ENCODE data around the gene ESR1. TPM values are rescaled to one million over a fixed set of nuclear protein-coding genes. Genes with fewer than 3 reads are reported as not detected.

Gene ESR1
- polyA plus RNA-seq, 3 donors = 0.12 to 0.24 (median 0.23) TPM

- H3K27ac ChIP-seq (ENCODE audit: low read depth in 1 of 2, low read length in 2 of 2) = no peak overlapping the region
- DNase-seq = no peak
- WGBS (ENCODE audit: insufficient coverage) = no CpG with 5 or more reads among the region's 6 CpGs
- Mint-ChIP-seq H3K4me1 (no peaks in the 10 kb centered on the region), H3K27me3 (ENCODE audit: low read depth in 3 of 3) (no peaks in the 10 kb centered on the region), H3K36me3 (no peaks in the 10 kb centered on the region), H3K4me3 (no peak overlapping the region), H3K9me3 (peaks cover 0 to 7% (median 4%) of the 10 kb centered on the region in 7 donors), H3K27ac (no peak overlapping the region)
- H3K4me1 ChIP-seq (ENCODE audit: control insufficient read depth in 1 of 2, insufficient read depth in 2 of 2, low read length in 2 of 2) = no peaks in the 10 kb centered on the region
- no peaks in the 10 kb centered on the region for H4K20me1 ChIP-seq (ENCODE audit: insufficient read depth, low read length)
- H3K79me2 ChIP-seq (ENCODE audit: insufficient read depth, low read length) = no peaks in the 10 kb centered on the region
- no peak overlapping the region for H3K4me3 ChIP-seq (replicated peaks in 1 of 3; ENCODE audit: low read depth in 2 of 3, low read length in 3 of 3)
- H2AFZ ChIP-seq (ENCODE audit: insufficient read depth, low read depth, low read length, poor library complexity, severe bottlenecking) = no peak overlapping the region
- no peaks in the 10 kb centered on the region for H3K27me3 ChIP-seq (ENCODE audit: control insufficient read depth in 2 of 2, insufficient read depth in 2 of 2, low read length in 2 of 2)
- no peak overlapping the region for H3K4me2 ChIP-seq (replicated peaks; ENCODE audit: extremely low read depth, low read length, poor library complexity, severe bottlenecking)
- no peak overlapping the region for H3K9ac ChIP-seq (ENCODE audit: insufficient read depth, low read length, poor library complexity, severe bottlenecking)
- no peak for TF ChIP-seq CTCF (IDR thresholded peaks at IDR 0.05)
- intact Hi-C loops (cut with micrococcal nuclease) = no loop called here
- H3K9me3 ChIP-seq (replicated peaks in 1 of 2; ENCODE audit: control insufficient read depth in 1 of 2, insufficient read depth in 1 of 2, low read length in 2 of 2) = no peaks in the 10 kb centered on the region
- no peaks in the 10 kb centered on the region for H3K36me3 ChIP-seq (replicated peaks in 1 of 2; ENCODE audit: control insufficient read depth in 1 of 2, insufficient read depth in 2 of 2, low read length in 2 of 2)
Observed at GRCh38 chr6:151917531-151918329, 110.2 kb downstream of the ESR1 start.

GRCh38 chr6:151940307-151940706 is 132.8 kb downstream of the ESR1 start:
- peaks cover 0 to 9% (median 2%) of the 10 kb centered on the region in 7 donors for H3K9me3 Mint-ChIP-seq
- H3K4me1 ChIP-seq (ENCODE audit: control insufficient read depth in 1 of 2, insufficient read depth in 2 of 2, low read length in 2 of 2) = no peaks in the 10 kb centered on the region
- no peak overlapping the region for H3K27ac ChIP-seq (ENCODE audit: low read depth in 1 of 2, low read length in 2 of 2)
- H3K79me2 ChIP-seq (ENCODE audit: insufficient read depth, low read length) = no peaks in the 10 kb centered on the region
- intact Hi-C loops (cut with micrococcal nuclease) = no loop called here
- no peaks in the 10 kb centered on the region for H4K20me1 ChIP-seq (ENCODE audit: insufficient read depth, low read length)
- no peak for TF ChIP-seq CTCF (IDR thresholded peaks at IDR 0.05)
- H3K27ac Mint-ChIP-seq = no peak overlapping the region
- H2AFZ ChIP-seq (ENCODE audit: insufficient read depth, low read depth, low read length, poor library complexity, severe bottlenecking) = no peak overlapping the region
- no peaks in the 10 kb centered on the region for H3K27me3 Mint-ChIP-seq (ENCODE audit: low read depth in 3 of 3)
- H3K36me3 Mint-ChIP-seq = peaks cover 0 to 4% of the 10 kb centered on the region in 2 donors
- H3K4me3 Mint-ChIP-seq = no peak overlapping the region
- no peaks in the 10 kb centered on the region for H3K9me3 ChIP-seq (replicated peaks in 1 of 2; ENCODE audit: control insufficient read depth in 1 of 2, insufficient read depth in 1 of 2, low read length in 2 of 2)
- DNase-seq = no peak
- WGBS (ENCODE audit: insufficient coverage) = no CpG with 5 or more reads among the region's 3 CpGs
- H3K36me3 ChIP-seq (replicated peaks in 1 of 2; ENCODE audit: control insufficient read depth in 1 of 2, insufficient read depth in 2 of 2, low read length in 2 of 2) = no peaks in the 10 kb centered on the region
- H3K4me3 ChIP-seq (replicated peaks in 1 of 3; ENCODE audit: low read depth in 2 of 3, low read length in 3 of 3) = no peak overlapping the region
- H3K4me2 ChIP-seq (replicated peaks; ENCODE audit: extremely low read depth, low read length, poor library complexity, severe bottlenecking) = no peak overlapping the region
- no peaks in the 10 kb centered on the region for H3K27me3 ChIP-seq (ENCODE audit: control insufficient read depth in 2 of 2, insufficient read depth in 2 of 2, low read length in 2 of 2)
- no peaks in the 10 kb centered on the region for H3K4me1 Mint-ChIP-seq
- no peak overlapping the region for H3K9ac ChIP-seq (ENCODE audit: insufficient read depth, low read length, poor library complexity, severe bottlenecking)

Measured in CD14-positive monocyte (primary cell).